GM18870 (cell line): Measurements from ENCODE around the gene DAGLA.

Experiments
- ATAC-seq: cut with Tn5 transposase; IDR thresholded peaks from one replicate; pipeline ENCODE4 v1.9.1; 2021; ENCODE audit warnings: moderate library complexity; ENCODE audit not compliant: unreplicated experiment

Gene DAGLA

DNA sequence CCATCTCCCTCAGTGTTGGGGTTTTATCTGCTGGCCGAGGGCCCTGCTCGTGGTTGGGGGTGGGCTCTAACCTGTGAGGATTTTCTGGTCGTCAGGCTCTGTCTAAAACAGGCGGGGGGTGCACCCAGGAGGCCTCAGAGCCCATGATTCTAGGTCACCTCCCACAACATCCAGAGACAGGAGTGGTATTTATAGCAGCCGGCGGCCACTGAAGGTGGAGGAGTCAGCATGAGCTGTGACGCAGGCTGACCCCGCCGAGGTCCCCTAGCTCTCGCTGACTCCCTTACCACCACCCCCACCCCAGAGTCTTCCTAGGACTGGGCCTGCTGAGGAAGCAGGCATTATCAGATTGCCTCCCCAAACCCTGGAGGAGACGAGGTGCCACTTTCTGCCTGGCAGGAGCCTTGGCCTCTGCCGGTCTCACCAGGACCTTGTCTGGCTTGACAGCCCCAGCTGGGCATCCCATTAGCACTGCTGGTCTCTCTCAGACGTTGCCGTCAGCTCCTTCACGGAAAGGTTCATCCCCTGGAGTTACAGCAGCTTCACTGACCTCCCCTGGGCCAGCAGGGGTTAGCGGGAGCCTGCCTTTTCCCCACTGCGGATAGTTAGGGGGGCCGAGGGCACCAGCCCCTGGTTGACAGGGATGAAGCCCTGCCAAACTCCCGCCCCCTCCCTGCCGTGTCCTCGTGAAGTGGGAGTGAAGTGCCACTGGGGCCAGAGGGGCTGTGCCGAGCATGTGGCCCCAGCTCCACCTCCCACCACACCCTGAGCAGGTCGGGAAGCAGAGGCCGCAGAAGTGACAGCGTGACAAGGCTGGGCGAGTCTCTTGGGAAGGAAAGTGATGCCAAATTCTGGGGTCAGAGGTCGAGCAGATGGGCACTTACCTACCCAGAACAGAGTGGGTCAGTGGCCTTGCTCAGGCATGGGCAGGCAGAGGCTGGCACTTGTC is 26.5 kb downstream of the DAGLA start:
- no peak for ATAC-seq

DNA sequence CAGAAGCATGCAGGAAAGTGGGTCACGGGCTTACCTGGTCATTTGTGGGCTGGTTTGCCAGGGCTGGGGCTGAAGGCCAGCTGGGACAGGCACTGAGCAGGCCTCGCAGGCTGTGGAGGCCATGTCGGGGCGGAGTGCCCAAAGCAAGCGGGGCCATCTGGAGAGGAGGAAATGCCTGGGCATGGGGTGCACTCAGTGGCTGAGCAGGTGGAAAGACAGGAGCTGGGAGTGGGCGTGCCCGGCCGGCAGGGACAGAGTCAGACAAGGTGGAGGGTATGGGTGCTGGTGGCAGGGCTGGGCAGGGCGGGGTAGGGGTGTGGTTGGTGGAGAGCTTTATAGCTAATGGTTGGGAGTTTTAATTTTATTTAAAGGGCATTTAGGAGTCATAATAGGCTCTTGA is 27.4 kb downstream of the DAGLA start:
- ATAC-seq, result no peak

DNA sequence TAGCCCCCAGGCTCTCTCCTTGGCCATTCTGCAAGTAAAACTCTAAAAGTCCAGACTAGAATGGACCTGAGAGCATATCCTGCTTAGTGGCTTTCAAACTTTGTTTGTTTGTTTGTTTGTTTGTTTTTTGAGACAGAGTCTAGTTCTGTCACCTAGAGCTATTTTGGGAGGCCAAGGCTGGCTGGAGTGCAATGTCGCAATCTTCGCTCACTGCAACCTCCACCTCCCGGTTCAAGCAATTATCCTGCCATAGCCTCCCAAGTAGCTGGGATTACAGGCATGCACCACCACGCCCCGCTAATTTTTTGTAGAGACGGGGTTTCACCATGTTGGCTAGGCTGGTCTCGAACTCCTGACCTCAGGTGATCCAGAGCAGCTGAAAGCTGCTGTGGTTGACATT is 28.9 kb downstream of the DAGLA start:
- no peak for ATAC-seq

DNA sequence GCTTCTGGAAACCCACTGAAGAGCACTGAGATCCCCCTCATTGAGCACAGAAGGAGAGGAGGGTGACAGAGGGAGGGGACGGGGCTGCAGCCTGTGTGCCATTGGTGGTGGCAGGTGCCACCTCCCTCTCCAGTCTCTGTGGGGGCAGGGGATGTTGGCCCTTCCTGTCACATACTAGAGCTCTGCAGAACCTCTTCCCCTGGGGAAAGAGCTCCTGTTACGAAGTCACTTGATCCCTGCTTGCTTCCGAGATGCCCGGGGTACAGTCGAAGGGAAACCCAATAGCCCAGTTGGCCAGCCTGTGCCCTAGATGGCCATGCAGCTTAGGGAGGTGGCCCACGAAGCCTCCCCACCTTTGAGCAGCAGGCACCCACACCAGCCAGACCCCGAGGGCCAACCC is 29.4 kb downstream of the DAGLA start:
- no peak for ATAC-seq

DNA sequence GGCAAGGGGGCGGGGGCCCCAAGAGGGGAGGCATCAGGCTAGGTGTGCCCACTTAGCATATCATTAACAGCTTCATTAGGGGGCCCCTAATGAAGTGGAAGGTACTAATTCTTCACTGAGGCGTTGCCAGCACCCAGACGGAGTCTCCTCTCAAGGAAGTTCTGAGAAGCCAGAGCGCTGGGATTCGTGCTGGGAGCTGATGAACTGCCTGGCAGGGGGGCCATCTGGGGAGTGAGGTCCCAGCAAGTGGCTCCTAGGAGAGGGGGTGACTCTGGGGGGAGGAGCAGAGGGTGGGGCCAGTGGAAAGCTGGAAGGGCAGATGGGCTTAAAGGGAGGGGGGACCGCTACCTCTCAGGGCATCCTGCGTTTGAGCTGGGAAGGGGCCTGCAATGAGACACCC is 29.8 kb downstream of the DAGLA start:
- no peak for ATAC-seq

DNA sequence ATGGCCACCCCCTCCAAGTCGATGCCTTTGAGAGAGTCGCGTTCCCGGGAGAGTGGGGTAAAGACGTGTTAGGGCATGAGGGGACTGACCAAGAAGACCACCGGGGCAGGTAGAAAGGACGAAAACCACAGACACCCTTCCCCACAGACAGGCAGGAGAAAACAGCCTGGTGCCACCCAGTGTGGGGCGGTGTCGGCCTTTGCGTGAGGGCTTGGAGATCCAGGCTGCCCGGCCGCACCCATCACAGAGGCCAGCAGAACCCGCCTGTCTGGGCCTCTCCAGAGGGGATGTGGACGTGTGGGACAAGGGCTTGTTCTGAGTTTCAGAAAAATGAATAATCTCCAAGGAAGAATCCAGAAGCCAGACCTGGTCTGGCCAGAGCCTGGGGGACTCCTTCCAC is 30.8 kb downstream of the DAGLA start:
- no peak for ATAC-seq

DNA sequence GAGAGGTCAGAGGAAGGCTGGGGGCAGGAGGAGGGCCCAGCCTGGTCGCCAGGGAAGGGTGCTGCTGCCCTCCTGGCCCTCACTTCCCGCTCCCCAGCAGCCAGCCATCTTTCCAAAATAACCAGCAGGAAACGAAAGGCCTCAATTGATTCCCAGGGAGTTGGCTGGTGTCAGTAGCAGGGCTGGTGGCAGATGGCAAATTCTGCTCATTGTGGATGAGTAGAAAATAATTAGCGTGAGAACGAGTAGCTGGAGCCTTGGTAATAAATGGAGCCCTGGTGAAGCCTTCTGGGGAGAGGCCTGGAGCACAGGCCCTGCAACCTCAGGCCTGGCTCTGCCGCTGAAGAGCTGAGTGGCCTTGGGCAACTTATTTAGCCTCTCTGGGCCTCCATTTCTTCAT is 31.3 kb downstream of the DAGLA start:
- no peak for ATAC-seq

DNA sequence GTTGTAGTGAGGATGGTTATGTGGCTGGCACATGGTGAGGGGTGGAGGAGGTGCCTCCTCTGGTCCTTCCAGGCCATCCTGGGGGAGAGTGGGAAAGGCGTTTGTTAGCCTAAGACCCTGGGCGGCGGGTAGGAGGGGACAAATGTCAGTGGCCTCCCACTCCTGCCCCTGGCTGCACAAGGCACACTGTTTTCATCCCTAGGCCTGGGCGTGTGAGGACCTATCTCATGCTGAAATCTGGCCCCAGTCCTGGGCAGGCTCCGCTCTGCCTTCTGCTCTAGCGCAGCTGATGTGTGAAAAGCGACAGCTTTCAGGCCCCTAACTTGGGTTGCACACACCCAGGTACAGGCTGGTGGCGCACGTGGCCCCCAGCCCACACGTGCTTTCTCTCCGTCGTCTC is 32.1 kb downstream of the DAGLA start:
- ATAC-seq, result no peak

DNA sequence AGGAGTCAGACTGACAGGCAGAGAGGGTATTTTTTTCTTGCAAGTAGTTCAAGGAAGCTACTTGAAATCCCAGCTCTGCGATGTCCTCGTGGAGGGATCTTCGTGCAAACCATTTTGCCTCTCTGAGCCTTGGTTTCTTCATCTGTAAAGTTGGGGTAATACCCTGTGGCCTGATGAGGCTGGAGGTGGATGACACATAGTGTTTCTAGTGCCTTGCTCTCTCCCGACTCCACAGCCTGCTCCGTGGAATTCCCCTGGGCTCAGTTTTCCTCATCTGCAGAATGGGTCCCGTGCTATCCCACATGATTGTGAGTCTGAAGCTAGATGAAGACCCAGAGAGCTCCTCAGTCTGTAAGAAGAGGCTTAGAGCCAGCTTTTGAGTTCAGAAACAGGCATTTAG is 32.7 kb downstream of the DAGLA start:
- no peak for ATAC-seq

DNA sequence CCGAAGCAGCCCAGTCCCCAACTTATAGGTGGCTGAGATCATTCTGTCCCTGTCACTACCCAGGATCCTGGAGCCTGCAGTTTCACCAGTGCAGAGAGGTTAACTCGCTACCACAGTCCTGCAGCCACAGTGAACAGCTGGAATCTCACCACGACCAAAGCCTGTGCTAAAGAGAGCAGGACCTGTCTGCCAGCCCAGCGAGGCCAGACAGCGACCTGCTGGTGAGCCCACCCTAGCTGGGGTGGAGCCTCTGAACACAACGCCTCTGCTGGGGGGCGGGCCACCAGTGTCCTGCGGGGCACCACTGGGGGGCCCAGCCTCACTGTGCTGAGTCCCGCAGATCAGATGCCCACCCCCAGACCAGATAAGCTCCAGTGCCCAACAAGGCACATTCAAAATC is 33.3 kb downstream of the DAGLA start:
- no peak for ATAC-seq

DNA sequence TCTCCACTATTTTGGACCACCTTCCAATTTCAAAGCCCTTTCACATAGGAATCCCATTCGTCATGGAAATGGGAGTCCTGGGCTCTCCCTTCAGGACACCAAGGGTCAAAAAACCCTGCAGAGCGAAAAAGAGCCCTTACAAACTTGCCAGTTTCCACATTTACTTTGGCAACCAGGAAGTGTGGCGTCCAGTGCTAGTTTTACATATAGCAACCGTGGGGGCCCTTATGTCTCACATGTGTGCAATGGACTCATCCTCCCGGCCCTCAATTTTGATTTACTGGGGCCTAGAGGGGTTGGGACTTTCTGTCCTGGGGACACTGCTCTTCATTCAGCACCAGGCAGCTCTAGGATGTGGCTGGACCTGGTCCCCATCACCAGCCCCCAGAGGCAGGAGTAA is 33.7 kb downstream of the DAGLA start:
- ATAC-seq, result no peak

DNA sequence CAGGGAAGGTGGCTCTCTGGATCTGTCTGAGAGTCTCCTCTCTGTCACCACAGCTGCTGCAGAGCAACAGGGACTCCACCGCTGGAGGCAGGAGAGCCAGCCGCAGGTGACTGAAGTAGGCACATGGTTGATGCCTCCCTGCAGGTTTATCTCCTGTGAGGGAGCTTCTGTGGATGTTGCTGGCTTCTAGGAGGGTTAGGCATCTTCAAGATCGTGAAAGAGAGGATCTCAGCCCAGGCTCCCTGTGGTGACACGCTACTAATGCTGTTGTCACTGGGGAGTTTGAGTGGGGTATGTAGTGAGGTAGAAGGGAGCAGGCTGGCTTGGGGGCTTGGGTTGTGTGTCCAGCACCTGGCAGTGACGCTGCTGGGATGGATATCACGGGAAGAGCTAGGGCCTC is 34.1 kb downstream of the DAGLA start:
- ATAC-seq, result no peak

DNA sequence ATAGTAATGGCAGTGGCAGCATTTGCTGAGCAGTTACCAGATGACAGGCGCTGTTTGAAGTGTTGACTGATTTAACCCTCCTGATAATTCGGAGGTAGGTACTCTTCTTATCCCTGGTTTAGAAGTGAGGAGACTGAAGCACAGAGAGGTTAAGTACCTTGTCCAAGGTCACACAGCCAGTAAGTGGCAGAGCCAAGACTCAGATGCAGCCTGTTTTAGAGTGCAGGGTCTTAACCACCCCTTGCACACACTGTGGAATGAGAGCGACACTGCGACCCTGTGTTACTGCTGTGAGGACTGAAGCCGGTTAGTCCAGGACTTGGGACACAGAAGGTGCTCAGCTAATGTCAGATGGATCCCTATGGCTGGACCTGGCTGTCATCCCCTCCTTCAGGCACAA is 34.7 kb downstream of the DAGLA start:
- ATAC-seq, result no peak

DNA sequence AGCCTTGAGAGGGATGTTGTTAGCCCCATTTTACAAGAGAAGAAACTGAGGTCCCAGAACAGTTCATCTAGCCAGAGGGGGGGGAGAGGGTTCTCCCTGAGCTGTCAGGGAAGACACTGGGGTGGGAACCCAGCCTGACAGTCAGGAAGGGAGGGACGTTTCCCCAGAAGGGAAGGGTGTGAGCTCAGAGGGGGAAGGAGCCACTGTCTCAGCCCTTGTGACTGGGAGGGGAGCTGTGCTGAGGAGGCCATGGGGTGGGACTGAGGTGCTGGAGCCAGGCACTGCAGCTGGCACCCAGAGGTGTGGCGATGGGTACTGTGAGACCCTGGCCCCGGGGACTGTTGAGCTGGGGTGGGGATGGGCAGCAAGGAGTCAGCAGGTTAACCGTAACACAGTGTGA is 35.7 kb downstream of the DAGLA start:
- ATAC-seq, result no peak

DNA sequence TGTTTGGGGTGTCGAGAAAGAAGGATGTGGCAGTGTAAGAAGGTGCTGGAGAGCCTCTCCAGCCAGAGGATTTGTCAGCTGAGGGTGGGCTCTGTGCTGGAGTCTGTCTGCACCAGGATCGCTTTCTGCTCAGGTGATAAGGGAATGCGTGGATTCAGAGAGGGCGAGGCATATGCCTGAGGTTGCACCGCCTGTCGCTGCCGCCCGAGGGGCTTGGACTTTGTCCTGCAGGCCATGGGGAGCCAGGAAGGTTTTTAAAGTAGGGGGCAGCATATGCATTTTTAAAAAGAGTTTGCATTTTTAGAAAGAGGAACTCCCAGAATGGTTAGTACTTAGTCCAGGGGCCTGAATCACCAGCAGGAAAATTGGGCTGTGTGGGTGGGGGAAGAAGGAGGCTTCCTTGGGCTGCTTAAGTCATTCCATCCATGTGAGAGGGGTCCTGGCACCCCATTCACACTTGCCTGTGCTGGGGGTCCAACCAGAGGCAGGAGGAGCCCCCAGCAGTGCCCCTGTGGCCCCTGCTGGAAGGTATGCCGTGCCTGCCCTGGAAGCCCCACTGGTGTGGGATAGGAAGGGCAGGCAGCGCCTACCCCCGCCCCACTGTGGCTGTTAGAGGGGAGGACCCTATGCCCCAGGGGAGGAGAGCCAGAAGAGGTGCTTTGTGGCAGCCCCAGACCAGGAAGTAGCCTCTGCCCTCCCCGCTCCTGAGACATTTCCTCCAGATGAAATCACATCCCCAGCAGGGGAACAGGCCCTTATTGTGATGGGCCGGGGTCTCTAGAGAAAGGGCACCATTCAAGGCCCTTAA is 36.5 kb downstream of the DAGLA start:
- ATAC-seq, result no peak

DNA sequence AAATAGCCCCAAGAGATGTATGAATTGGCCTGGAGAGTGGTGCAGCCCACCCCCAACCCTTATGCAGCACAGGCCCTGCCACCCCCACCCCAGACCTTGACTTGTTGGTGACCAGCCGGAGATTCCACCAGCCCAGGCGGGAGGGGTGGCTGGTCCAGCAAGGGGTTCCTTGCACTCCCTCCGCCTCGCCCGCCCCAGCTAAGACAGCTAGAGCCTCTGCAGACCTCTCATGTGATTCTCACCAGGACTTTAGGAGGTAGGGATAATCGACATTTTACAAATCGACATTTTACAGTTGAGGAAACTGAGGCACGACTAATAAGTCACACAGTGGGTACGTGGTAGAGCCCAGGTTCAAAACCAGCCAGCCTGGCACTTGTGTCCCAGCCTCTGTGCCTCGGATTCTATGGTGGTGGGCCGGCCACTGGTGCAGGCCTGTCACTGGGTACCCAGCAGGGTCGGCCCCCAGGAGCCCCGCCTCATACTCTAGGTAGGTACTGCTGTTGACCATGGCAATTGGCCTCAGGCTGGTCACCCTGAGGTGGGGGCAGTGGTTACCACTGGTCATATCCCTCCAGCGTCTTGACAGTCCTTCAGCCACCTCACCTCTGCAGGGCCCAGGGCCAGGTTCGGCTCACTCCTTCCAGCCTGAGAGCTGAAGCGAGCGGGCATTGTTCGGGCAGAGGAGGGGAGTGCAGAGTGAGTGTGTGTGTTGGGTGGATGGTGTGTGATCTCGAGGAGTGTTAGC is 37.3 kb downstream of the DAGLA start:
- no peak for ATAC-seq

DNA sequence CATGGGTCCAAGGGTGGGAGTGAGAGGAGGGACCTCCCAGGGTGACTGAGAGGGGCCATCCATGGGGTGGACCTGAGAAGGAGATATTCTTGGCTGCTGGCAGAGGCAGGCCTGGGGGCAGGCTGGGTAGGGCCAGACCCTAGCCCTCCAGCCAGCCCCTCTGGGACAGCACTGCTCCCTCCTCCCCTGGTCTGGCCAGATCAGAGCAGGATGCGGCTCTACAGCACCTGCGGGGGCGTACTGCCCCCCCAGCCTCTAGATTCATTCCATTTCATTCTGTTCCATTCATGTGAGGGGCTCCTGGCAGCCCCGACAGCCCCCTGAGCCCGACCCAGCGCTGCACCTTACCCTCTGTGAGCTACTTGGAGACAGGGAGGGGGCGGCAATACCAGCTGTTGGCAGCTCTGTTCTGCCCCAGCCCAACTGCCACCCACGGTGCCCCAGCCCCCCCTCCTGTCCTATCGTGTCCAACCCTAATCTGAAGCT is 37.9 kb downstream of the DAGLA start:
- ATAC-seq, result no peak

DNA sequence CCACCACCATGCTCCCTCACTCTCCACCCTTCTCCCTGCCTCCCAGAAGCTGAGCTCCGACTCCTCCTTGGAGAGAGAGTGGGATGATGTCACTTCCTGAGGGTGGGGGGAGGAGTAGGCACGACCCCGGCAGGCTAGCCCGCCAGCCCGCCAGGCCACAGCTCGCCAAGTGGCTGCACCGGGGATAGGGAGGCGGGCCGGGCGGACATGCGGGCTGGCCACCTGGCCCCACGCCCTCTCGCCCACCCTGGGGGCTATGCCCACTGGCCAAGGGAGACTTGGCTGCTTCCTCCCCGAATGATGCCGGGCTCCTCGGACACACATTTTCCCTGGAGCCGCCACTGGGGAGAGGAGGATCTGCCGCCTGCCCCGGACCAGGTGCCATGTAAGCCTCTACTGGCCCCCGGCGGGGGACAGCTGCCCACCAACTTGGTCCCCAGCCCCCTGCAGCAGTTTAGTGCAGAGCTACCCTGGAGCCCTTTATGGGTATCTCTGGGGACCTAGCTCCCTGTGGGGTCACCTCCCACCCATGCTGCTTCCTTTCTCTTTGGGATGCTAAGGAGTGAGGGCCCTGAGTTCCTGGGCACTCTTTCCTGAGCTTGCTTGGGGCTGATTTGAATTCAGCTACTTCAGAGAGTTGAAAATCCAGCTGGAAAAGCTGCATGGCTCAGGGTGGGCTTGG is 38.6 kb downstream of the DAGLA start:
- ATAC-seq, result no peak

DNA sequence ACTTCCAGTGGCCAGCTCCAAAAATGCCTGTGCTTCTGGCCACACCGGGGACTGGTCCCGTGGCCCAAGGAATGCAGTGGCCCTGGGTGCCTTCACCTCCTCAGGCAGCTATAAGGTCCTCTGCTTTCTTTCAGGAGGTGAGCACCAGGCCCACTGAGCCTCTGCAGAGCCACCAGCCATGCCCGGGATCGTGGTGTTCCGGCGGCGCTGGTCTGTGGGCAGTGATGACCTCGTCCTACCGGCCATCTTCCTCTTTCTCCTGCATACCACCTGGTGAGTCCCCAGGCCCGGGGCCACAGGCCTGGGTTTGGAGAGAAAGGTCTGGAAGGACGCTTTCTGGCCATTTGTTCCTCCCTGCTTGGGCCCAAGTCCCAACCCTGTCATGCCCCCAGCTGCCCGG is 39.8 kb downstream of the DAGLA start:
- ATAC-seq, result no peak

DNA sequence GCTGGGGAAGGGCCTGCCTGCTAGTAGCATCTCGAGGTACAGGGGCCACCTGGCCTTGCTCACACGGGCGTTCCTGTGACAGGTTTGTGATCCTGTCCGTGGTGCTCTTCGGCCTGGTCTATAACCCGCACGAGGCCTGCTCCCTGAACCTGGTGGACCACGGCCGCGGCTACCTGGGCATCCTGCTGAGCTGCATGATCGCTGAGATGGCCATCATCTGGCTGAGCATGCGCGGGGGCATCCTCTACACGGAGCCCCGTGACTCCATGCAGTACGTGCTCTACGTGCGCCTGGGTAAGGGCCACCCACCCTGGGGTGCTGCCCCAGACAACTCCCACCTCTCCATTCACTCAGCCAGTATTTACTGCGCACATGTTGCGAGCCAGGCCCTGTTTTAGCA is 40.4 kb downstream of the DAGLA start:
- no peak for ATAC-seq

DNA sequence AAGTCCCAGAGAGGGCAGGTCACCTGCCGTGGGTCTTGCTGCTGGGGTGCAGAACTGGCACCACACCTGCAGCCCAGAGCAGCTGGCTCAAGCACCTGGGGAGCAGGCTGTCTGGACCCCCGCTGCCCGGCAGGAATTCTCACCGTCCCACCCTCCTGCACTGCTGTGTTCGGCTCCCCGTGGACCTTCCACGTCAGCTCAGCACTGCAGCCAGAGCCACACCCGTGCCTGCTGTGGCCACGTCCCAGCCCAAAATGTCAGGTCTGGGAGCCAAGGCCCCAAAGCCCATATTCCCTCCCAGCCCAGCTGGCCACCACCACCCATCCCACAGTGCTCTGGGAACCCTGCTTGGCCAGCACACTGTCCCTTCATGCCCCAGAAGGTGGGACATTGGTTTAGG is 44.2 kb downstream of the DAGLA start:
- ATAC-seq, result no peak
